ENCODE data around the gene CLCN7. TPM values are rescaled to one million over a fixed set of nuclear protein-coding genes. Genes with fewer than 3 reads are reported as not detected.

The CLCN7 gene
- total and polyA plus RNA-seq, 2 experiments from 2014 or later: 17.4 to 53.8 TPM

- H3K4me3 ChIP-seq: no peak overlapping the region
- TF ChIP-seq JUNB (IDR thresholded peaks at IDR 0.05; ENCODE audit: unreplicated experiment) (no peak), EZH2 (IDR thresholded peaks at IDR 0.05; ENCODE audit: low read depth, unreplicated experiment) (no peak), STAT1 (IDR thresholded peaks at IDR 0.05; ENCODE audit: unreplicated experiment) (no peak), NANOG (IDR thresholded peaks at IDR 0.05; ENCODE audit: borderline replicate concordance) (no peak), ZNF331 (CRISPR knock-in tag; IDR thresholded peaks at IDR 0.05; ENCODE audit: low read depth) (no peak), ZNF462 (CRISPR knock-in tag; IDR thresholded peaks at IDR 0.05) (no peak), EZH2phosphoT487 (IDR thresholded peaks at IDR 0.05; ENCODE audit: unreplicated experiment) (no peak), REST (IDR thresholded peaks at IDR 0.05; ENCODE audit: unreplicated experiment) (no peak), CTCF (conservative IDR thresholded peaks at IDR 0.05; ENCODE audit: low read depth in 2 of 2) (no peak), ETS1 (IDR thresholded peaks at IDR 0.05) (no peak), CREB1 (CRISPR knock-in tag; IDR thresholded peaks at IDR 0.05; ENCODE audit: low read depth) (no peak), ZNF114 (CRISPR knock-in tag; IDR thresholded peaks at IDR 0.05) (no peak), POLR2AphosphoS5 (IDR thresholded peaks at IDR 0.05; ENCODE audit: low read depth) (no peak)
- Mint-ChIP-seq H3K9me3 (no peaks in the 10 kb centered on the region), H3K4me3 (no peak overlapping the region), H3K27ac (no peak overlapping the region), H3K27me3 (ENCODE audit: insufficient read depth, low read depth, poor library complexity) (peaks cover 6% of the 10 kb centered on the region), H3K4me1 (no peaks in the 10 kb centered on the region), H3K36me3 (ENCODE audit: low read depth) (peaks cover 36% of the 10 kb centered on the region)
- no peaks in the 10 kb centered on the region for H3K27me3 ChIP-seq (ENCODE audit: insufficient read depth)
- H3K27ac ChIP-seq (ENCODE audit: low read depth): no peak overlapping the region
- H3K36me3 ChIP-seq (ENCODE audit: insufficient read depth): peaks cover 12% of the 10 kb centered on the region
- ATAC-seq (no peak), DNase-seq (ENCODE audit: low spot score) (no peak)
- H3K4me2 ChIP-seq: no peak overlapping the region
- H2AFZ ChIP-seq: no peak overlapping the region
- H3K79me2 ChIP-seq (replicated peaks; ENCODE audit: insufficient read depth): no peaks in the 10 kb centered on the region
- H4K20me1 ChIP-seq (replicated peaks; ENCODE audit: insufficient read depth): no peaks in the 10 kb centered on the region
- H3F3A ChIP-seq (replicated peaks; ENCODE audit: low read depth): no peaks in the 10 kb centered on the region
- H3K4me1 ChIP-seq (ENCODE audit: insufficient read depth): no peaks in the 10 kb centered on the region
- H3K9me2 ChIP-seq (ENCODE audit: insufficient read depth): no peaks in the 10 kb centered on the region
Observed at GRCh38 chr16:1500465-1501150, 25.8 kb upstream of the CLCN7 start.

Data from GM23338 (cell line).